ENCODE data around the gene ATP1A3.

The ATP1A3 gene

GRCh38 chr19:41927497-41928192, 66.4 kb downstream of the ATP1A3 start:
- DNase-seq, result peak; percentile 78

GRCh38 chr19:41926763-41927496, 67.1 kb downstream of the ATP1A3 start:
- DNase-seq, result no peak

- DNase-seq, result no peak
Measured at GRCh38 chr19:41926028-41926762, 67.8 kb downstream of the ATP1A3 start.

GRCh38 chr19:41925208-41926003, 68.6 kb downstream of the ATP1A3 start:
- no peak for DNase-seq

- DNase-seq, result no peak
Measured at GRCh38 chr19:41924151-41925145, 69.6 kb downstream of the ATP1A3 start.

- no peak for DNase-seq
Measured at GRCh38 chr19:41923045-41923788, 70.8 kb downstream of the ATP1A3 start.

- DNase-seq, result no peak
Measured at GRCh38 chr19:41922585-41922984, 71.4 kb downstream of the ATP1A3 start.

GRCh38 chr19:41921577-41922576, 72.2 kb downstream of the ATP1A3 start:
- DNase-seq, result no peak

- no peak for DNase-seq
Measured at GRCh38 chr19:41920882-41921576, 73.0 kb downstream of the ATP1A3 start.

- DNase-seq, result no peak
Measured at GRCh38 chr19:41919948-41920712, 73.9 kb downstream of the ATP1A3 start.

- DNase-seq, result no peak
Measured at GRCh38 chr19:41918653-41919244, 75.3 kb downstream of the ATP1A3 start.

- no peak for DNase-seq
Measured at GRCh38 chr19:41918095-41918494, 75.9 kb downstream of the ATP1A3 start.

GRCh38 chr19:41917676-41918075, 76.4 kb downstream of the ATP1A3 start:
- DNase-seq, result no peak
